K562 (cell line): ENCODE results near the gene JADE3.
"Not testable (repeated sequence)": the region's sequence is repeated elsewhere in the genome, so short reads cannot be mapped to it uniquely, and the experiment has no call there.

Source experiments
- BRF2 ChIP-seq: IDR thresholded peaks from 3 replicates; pipeline ENCODE4 v1.6.1; 2011; ENCODE audit warnings: borderline replicate concordance, mild to moderate bottlenecking; ENCODE audit not compliant: insufficient read length, insufficient read depth
- CGGBP1 ChIP-seq: fragments of 250-450 bp; sonication (Bioruptor Pico); IDR thresholded peaks from 2 replicates; pipeline ENCODE4 v1.9.0; 2021; ENCODE audit warnings: mild to moderate bottlenecking
- CTCF ChIP-seq, 3 experiments: IDR thresholded peaks in 2 of 3; conservative IDR thresholded peaks in 1 of 3; 2 replicates each; pipeline ENCODE4 v1.5.1; 2011 to 2012; ENCODE audit warnings: low read length in 3 of 3, mild to moderate bottlenecking in 3 of 3, control low read depth in 2 of 3, improper control_type of control experiment in 1 of 3, inconsistent platforms in 1 of 3, low read depth in 1 of 3, mixed read lengths in 1 of 3, moderate library complexity in 1 of 3; ENCODE audit not compliant: insufficient read depth in 2 of 3
- GATAD2A ChIP-seq: fragments of 450-650 bp; IDR thresholded peaks from 2 replicates; pipeline ENCODE4 v1.6.1; 2017
- HDAC6 ChIP-seq: IDR thresholded peaks from 2 replicates; pipeline ENCODE4 v1.6.1; 2012; ENCODE audit warnings: low read depth, mild to moderate bottlenecking, control low read depth, inconsistent platforms, low read length, moderate library complexity
- RUNX1 ChIP-seq: sonication (generic); IDR thresholded peaks from 2 replicates; pipeline ENCODE4 v1.6.1; 2016; ENCODE audit warnings: antibody characterized with exemption, low read depth
- ZNF785 ChIP-seq: fragments of 250-450 bp; sonication (Bioruptor Pico); IDR thresholded peaks from 2 replicates; pipeline ENCODE4 v1.4.0; 2020; ENCODE audit warnings: mild to moderate bottlenecking

GRCh38 chrX:46977046-46977445 is 64.8 kb downstream of the JADE3 start:
- TF ChIP-seq CTCF (IDR thresholded peaks at IDR 0.05 in 2 of 3, conservative IDR thresholded peaks at IDR 0.05 in 1 of 3; ENCODE audit: insufficient read depth in 2 of 3, low read depth in 1 of 3, low read length in 3 of 3); GATAD2A; RUNX1; BRF2; HDAC6; CGGBP1 (CRISPR knock-in tag); ZNF785 (CRISPR knock-in tag): not testable (repeated sequence)
